Measurements from ENCODE around the gene PLCG2.

DNA sequence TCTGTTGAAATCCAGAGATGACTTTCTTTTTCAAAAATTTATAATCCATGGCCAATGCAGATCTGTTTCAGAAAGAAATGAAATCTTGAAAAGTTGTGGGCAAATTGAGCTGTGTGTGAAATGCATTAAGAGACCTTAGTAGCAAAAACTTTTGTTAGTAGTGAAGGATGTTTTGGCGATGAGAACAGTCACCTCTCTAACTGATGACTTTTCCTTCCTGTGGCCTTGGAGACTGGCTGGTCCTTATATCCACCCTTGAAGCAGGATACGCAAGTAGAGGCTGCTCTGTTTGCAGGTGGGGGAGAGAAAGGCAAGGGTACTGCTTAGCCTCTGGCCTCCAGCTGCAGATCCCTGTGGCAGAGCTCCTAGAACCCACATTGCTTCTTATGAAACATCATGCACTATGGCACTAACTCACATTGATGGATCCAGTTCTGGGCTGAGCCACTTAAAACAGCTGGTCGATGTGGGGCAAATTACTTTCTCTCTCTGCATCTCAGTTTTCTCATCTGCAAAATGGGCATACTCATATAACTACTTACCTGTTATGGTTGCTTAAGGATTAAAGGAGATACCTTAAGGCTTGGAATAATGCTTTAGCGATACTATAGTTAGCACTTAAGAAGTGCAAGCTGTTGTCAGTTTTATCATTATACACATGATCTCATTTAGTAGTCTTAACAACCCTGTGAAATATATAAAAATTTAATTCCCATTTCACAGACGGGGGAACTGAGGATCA lies 142.9 kb downstream of the PLCG2 start:
- TF ChIP-seq POLR2A (IDR thresholded peaks at IDR 0.05; ENCODE audit: control extremely low read depth in 1 of 2, low read depth in 2 of 2, low read length in 2 of 2) (no peak), YY1 (IDR thresholded peaks at IDR 0.05; ENCODE audit: low read depth, low read length) (no peak), TAF1 (IDR thresholded peaks at IDR 0.05; ENCODE audit: low read depth, low read length) (no peak), USF2 (IDR thresholded peaks at IDR 0.05; ENCODE audit: low read length) (no peak), SUZ12 (IDR thresholded peaks at IDR 0.05; ENCODE audit: low read length) (no peak), POLR2AphosphoS5 (IDR thresholded peaks at IDR 0.05; ENCODE audit: low read depth, low read length) (no peak), RAD21 (IDR thresholded peaks at IDR 0.05 in 1 of 2, conservative IDR thresholded peaks at IDR 0.05 in 1 of 2; ENCODE audit: low read depth in 2 of 2, low read length in 2 of 2) (no peak), PHF8 (conservative IDR thresholded peaks at IDR 0.05; ENCODE audit: low read depth, low read length) (no peak), TAF7 (optimal IDR thresholded peaks at IDR 0.05; ENCODE audit: borderline replicate concordance, low read depth, low read length) (no peak), EZH2 (IDR thresholded peaks at IDR 0.05; ENCODE audit: low read depth, low read length, severe bottlenecking) (no peak), KDM1A (IDR thresholded peaks at IDR 0.05; ENCODE audit: borderline replicate concordance, low read length) (peak; percentile 51; the same call in 1 of the 2 replicates)
- TF ChIP-seq, protein P1, sequence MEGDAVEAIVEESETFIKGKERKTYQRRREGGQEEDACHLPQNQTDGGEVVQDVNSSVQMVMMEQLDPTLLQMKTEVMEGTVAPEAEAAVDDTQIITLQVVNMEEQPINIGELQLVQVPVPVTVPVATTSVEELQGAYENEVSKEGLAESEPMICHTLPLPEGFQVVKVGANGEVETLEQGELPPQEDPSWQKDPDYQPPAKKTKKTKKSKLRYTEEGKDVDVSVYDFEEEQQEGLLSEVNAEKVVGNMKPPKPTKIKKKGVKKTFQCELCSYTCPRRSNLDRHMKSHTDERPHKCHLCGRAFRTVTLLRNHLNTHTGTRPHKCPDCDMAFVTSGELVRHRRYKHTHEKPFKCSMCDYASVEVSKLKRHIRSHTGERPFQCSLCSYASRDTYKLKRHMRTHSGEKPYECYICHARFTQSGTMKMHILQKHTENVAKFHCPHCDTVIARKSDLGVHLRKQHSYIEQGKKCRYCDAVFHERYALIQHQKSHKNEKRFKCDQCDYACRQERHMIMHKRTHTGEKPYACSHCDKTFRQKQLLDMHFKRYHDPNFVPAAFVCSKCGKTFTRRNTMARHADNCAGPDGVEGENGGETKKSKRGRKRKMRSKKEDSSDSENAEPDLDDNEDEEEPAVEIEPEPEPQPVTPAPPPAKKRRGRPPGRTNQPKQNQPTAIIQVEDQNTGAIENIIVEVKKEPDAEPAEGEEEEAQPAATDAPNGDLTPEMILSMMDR (IDR thresholded peaks at IDR 0.05; ENCODE audit: control extremely low read depth in 1 of 3, insufficient read depth in 1 of 3, low read depth in 1 of 3, low read length in 3 of 3), result no peak
- TF ChIP-seq, protein P2, sequence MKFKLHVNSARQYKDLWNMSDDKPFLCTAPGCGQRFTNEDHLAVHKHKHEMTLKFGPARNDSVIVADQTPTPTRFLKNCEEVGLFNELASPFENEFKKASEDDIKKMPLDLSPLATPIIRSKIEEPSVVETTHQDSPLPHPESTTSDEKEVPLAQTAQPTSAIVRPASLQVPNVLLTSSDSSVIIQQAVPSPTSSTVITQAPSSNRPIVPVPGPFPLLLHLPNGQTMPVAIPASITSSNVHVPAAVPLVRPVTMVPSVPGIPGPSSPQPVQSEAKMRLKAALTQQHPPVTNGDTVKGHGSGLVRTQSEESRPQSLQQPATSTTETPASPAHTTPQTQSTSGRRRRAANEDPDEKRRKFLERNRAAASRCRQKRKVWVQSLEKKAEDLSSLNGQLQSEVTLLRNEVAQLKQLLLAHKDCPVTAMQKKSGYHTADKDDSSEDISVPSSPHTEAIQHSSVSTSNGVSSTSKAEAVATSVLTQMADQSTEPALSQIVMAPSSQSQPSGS (IDR thresholded peaks at IDR 0.05; ENCODE audit: low read length), result no peak
- TF ChIP-seq, protein P3, sequence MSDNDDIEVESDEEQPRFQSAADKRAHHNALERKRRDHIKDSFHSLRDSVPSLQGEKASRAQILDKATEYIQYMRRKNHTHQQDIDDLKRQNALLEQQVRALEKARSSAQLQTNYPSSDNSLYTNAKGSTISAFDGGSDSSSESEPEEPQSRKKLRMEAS (IDR thresholded peaks at IDR 0.05), result no peak
